Vagina (tissue), 2 donors: ENCODE measurements around the gene PIK3R1.

Experiments
- CTCF ChIP-seq, 3 experiments: fragments of 450-650 bp in 2 of 3; fragments of 200-600 bp in 1 of 3; sonication (generic) in 1 of 3; IDR thresholded peaks; one replicate each; pipeline ENCODE4 v1.5.1; 2017 to 2019; ENCODE audit warnings: antibody characterized with exemption in 3 of 3, mild to moderate bottlenecking in 2 of 3, moderate library complexity in 2 of 3
- POLR2A ChIP-seq, 2 donors: fragments of 450-650 bp; IDR thresholded peaks; one replicate each; pipeline ENCODE4 v1.6.1; 2017; ENCODE audit warnings: antibody characterized with exemption in 2 of 2, mild to moderate bottlenecking in 2 of 2, moderate library complexity in 2 of 2
- POLR2AphosphoS5 ChIP-seq, 2 donors: sonication (generic); formaldehyde crosslinking; IDR thresholded peaks; one replicate each; pipeline ENCODE4 v1.9.0; 2017; ENCODE audit warnings: antibody characterized with exemption in 2 of 2, mild to moderate bottlenecking in 2 of 2, low read depth in 1 of 2; ENCODE audit not compliant: insufficient read depth in 1 of 2

DNA sequence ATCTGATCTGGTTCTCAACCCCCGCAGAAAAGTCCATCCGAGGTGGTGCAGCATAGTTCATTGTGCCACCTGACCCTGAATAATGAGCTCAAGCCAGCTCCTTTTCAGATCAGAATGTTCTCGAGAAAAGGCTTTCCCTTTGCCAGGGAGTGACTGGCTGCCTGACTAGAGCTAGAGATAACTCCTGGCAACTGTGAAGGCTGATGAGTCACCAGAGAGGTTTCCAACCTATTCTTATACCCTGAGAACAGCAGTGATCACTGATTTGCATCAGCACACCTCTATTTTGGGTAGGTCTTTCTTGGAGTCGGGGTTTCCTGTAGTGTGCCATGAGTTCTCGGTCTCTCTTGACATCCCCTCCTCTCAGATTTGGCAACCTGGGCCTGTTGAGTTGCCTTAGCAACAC is 127.9 kb downstream of the PIK3R1 start:
- no peak for TF ChIP-seq CTCF (IDR thresholded peaks at IDR 0.05)
- peak in 1 of 2 donors; percentile 69 for TF ChIP-seq POLR2AphosphoS5 (IDR thresholded peaks at IDR 0.05; ENCODE audit: insufficient read depth in 1 of 2, low read depth in 1 of 2)
- no peak for TF ChIP-seq POLR2A (IDR thresholded peaks at IDR 0.05)
